ENCODE results near the gene LRRC4C. TPM values are rescaled to one million over a fixed set of nuclear protein-coding genes. Genes with fewer than 3 reads are reported as not detected.

LRRC4C gene
- total and polyA plus RNA-seq, 11 donors, result 0.08 to 1.2 (median 0.48) TPM; not detected in 1

DNA sequence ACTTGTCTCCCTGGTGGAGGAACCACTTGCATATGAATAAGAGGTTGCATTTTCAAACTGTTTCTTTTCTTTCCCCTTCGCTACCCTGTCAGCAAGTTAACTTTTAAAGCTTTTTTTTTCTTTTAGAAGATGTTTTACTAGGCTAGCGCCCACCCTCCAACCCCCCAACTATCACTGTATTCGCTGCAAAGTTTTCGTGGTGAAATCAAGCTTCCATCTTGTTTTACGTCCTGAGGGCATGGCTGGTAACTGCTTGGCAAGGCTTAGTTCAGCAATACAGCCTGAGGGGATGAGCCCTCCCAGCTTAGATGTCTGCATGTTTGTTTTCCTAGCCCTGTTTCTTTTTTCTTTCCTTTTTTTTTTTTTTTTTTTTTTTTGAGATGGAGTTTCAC lies 1359.3 kb downstream of the LRRC4C start:
- 78 to 86% (median 82%) methylated on average over 5 of the region's 5 CpGs for WGBS, 4 donors
- DNase-seq (no peak), ATAC-seq (no peak)
- no peak for TF ChIP-seq CTCF (IDR thresholded peaks at IDR 0.05)
- no peak for TF ChIP-seq POLR2A (IDR thresholded peaks at IDR 0.05)
- intact Hi-C loops (cut with DNase I), result no loop called here
- no peak overlapping the region for H3K27ac ChIP-seq
- no peaks in the 10 kb centered on the region for H3K36me3 ChIP-seq
- peak overlapping the region in 1 of 12 donors; percentile 10 for H3K4me3 ChIP-seq
- H3K27me3 ChIP-seq, result no peaks in the 10 kb centered on the region
- H3K4me1 ChIP-seq, result no peaks in the 10 kb centered on the region
- peaks cover 0 to 7% (median 0%) of the 10 kb centered on the region in 12 donors for H3K9me3 ChIP-seq

- 62 to 72% (median 67%) methylated on average over 13 of the region's 13 CpGs for WGBS, 4 donors
Measured at GRCh38 chr11:40099426-40100161, 1359.9 kb downstream of the LRRC4C start.

GRCh38 chr11:40095446-40095845 lies 1364.0 kb downstream of the LRRC4C start:
- Histone ChIP-seq H3K27ac (no peak overlapping the region), H3K9me3 (no peaks in the 10 kb centered on the region), H3K27me3 (no peaks in the 10 kb centered on the region), H3K4me3 (no peak overlapping the region), H3K36me3 (no peaks in the 10 kb centered on the region), H3K4me1 (no peaks in the 10 kb centered on the region)
- DNase-seq (no peak), ATAC-seq (no peak)
- TF ChIP-seq CTCF (IDR thresholded peaks at IDR 0.05) (no peak), POLR2A (IDR thresholded peaks at IDR 0.05) (no peak)
- intact Hi-C loops (cut with DNase I), result no loop called here
- WGBS, 4 donors, result 45 to 66% (median 56%) methylated on average over 1 of the region's 1 CpG

More at GRCh38 chr11:40099426-40100161, 1359.9 kb downstream of the LRRC4C start:
- no peak for ATAC-seq
- no peak overlapping the region for H3K27ac ChIP-seq
- H3K4me1 ChIP-seq, result no peaks in the 10 kb centered on the region
- H3K27me3 ChIP-seq, result no peaks in the 10 kb centered on the region
- DNase-seq, result no peak
- peak overlapping the region in 1 of 12 donors; percentile 10 for H3K4me3 ChIP-seq
- no peaks in the 10 kb centered on the region for H3K36me3 ChIP-seq
- no peak for TF ChIP-seq CTCF (IDR thresholded peaks at IDR 0.05)
- TF ChIP-seq POLR2A (IDR thresholded peaks at IDR 0.05), result no peak
- H3K9me3 ChIP-seq, result peaks cover 0 to 7% (median 0%) of the 10 kb centered on the region in 12 donors
- intact Hi-C loops (cut with DNase I), result no loop called here

DNA sequence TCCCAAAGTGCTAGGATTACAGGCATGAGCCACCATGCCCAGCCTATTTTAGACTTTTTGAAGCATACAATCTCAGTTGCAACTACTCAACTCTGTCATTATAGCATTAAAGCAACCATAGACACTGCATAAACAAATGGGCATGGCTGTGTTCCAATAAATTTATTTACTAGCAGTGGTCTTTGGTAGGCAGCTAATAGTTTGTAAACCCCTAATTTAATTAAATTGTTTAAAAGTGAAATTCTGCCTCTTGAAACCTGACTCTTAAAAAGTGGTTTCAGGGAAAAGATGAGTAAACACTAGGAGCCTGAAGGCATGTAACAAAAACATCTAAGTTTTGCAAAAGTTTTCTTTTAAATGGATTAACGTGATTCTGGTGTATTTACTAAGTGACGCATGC lies 1364.5 kb downstream of the LRRC4C start:
- Histone ChIP-seq H3K27ac (no peak overlapping the region), H3K4me1 (no peaks in the 10 kb centered on the region), H3K27me3 (no peaks in the 10 kb centered on the region), H3K9me3 (no peaks in the 10 kb centered on the region), H3K36me3 (no peaks in the 10 kb centered on the region), H3K4me3 (no peak overlapping the region)
- DNase-seq, result no peak
- intact Hi-C loops (cut with DNase I), result no loop called here
- TF ChIP-seq CTCF (IDR thresholded peaks at IDR 0.05) (no peak), POLR2A (IDR thresholded peaks at IDR 0.05) (no peak)
- no peak for ATAC-seq
- 78 to 91% (median 89%) methylated on average over 2 of the region's 2 CpGs for WGBS, 4 donors

All from heart left ventricle (tissue), 16 donors.